ENCODE measurements around the gene TP63. TPM values are rescaled to one million over a fixed set of nuclear protein-coding genes. Genes with fewer than 3 reads are reported as not detected.

The TP63 gene
- total RNA-seq, 1 donor from 2014 or later: 144 TPM

- no peak overlapping the region for H3K27ac ChIP-seq
Measured at GRCh38 chr3:189927975-189928895, 297.0 kb downstream of the TP63 start.

GRCh38 chr3:189936201-189936945, 305.2 kb downstream of the TP63 start:
- peak overlapping the region; percentile 27 for H3K27ac ChIP-seq

More at GRCh38 chr3:189927975-189928895, 297.0 kb downstream of the TP63 start:
- Histone ChIP-seq H3K9me3 (no peaks in the 10 kb centered on the region), H3K4me3 (no peak overlapping the region), H3K27me3 (no peaks in the 10 kb centered on the region), H3K36me3 (no peaks in the 10 kb centered on the region), H3K4me1 (no peaks in the 10 kb centered on the region)
- no peak for DNase-seq (ENCODE audit: extremely low spot score in 2 of 2)
- TF ChIP-seq POLR2AphosphoS5 (IDR thresholded peaks at IDR 0.05; ENCODE audit: insufficient read depth in 1 of 2, low read depth in 1 of 2) (peak in 1 of 2 donors; percentile 75), POLR2A (IDR thresholded peaks at IDR 0.05) (no peak)
- intact Hi-C loops (cut with DNase I): no loop called here

GRCh38 chr3:189937302-189938127, 306.3 kb downstream of the TP63 start:
- no peaks in the 10 kb centered on the region for H3K27me3 ChIP-seq
- no peaks in the 10 kb centered on the region for H3K9me3 ChIP-seq
- DNase-seq (ENCODE audit: extremely low spot score in 2 of 2): no peak
- no peak overlapping the region for H3K27ac ChIP-seq
- no peaks in the 10 kb centered on the region for H3K36me3 ChIP-seq
- H3K4me1 ChIP-seq: no peaks in the 10 kb centered on the region
- intact Hi-C loops (cut with DNase I): no loop called here
- TF ChIP-seq POLR2AphosphoS5 (IDR thresholded peaks at IDR 0.05; ENCODE audit: insufficient read depth in 1 of 2, low read depth in 1 of 2): no peak
- no peak overlapping the region for H3K4me3 ChIP-seq

More at GRCh38 chr3:189936201-189936945, 305.2 kb downstream of the TP63 start:
- Histone ChIP-seq H3K36me3 (no peaks in the 10 kb centered on the region), H3K4me3 (no peak overlapping the region), H3K27me3 (no peaks in the 10 kb centered on the region), H3K9me3 (no peaks in the 10 kb centered on the region), H3K4me1 (no peaks in the 10 kb centered on the region)
- DNase-seq (ENCODE audit: extremely low spot score in 2 of 2): no peak
- TF ChIP-seq POLR2AphosphoS5 (IDR thresholded peaks at IDR 0.05; ENCODE audit: insufficient read depth in 1 of 2, low read depth in 1 of 2) (no peak), POLR2A (IDR thresholded peaks at IDR 0.05) (no peak), CTCF (IDR thresholded peaks at IDR 0.05) (no peak)
- intact Hi-C loops (cut with DNase I): no loop called here

GRCh38 chr3:189941125-189941524, 309.9 kb downstream of the TP63 start:
- DNase-seq (ENCODE audit: extremely low spot score in 2 of 2): no peak
- Histone ChIP-seq H3K4me3 (no peak overlapping the region), H3K27me3 (no peaks in the 10 kb centered on the region), H3K9me3 (no peaks in the 10 kb centered on the region), H3K27ac (no peak overlapping the region), H3K36me3 (no peaks in the 10 kb centered on the region), H3K4me1 (no peaks in the 10 kb centered on the region)
- intact Hi-C loops (cut with DNase I): no loop called here
- no peak for TF ChIP-seq CTCF (IDR thresholded peaks at IDR 0.05)
- TF ChIP-seq POLR2A (IDR thresholded peaks at IDR 0.05): no peak
- no peak for TF ChIP-seq POLR2AphosphoS5 (IDR thresholded peaks at IDR 0.05; ENCODE audit: insufficient read depth in 1 of 2, low read depth in 1 of 2)

- Histone ChIP-seq H3K9me3 (no peaks in the 10 kb centered on the region), H3K4me3 (no peak overlapping the region), H3K4me1 (no peaks in the 10 kb centered on the region), H3K27me3 (no peaks in the 10 kb centered on the region), H3K27ac (no peak overlapping the region), H3K36me3 (no peaks in the 10 kb centered on the region)
- no peak for DNase-seq (ENCODE audit: extremely low spot score in 2 of 2)
- no peak for TF ChIP-seq POLR2AphosphoS5 (IDR thresholded peaks at IDR 0.05; ENCODE audit: insufficient read depth in 1 of 2, low read depth in 1 of 2)
- intact Hi-C loops (cut with DNase I): no loop called here
Measured at GRCh38 chr3:189941679-189942078, 310.5 kb downstream of the TP63 start.

- H3K9me3 ChIP-seq: no peaks in the 10 kb centered on the region
- H3K4me3 ChIP-seq: no peak overlapping the region
- no peaks in the 10 kb centered on the region for H3K27me3 ChIP-seq
- TF ChIP-seq POLR2AphosphoS5 (IDR thresholded peaks at IDR 0.05; ENCODE audit: insufficient read depth in 1 of 2, low read depth in 1 of 2) (no peak), POLR2A (IDR thresholded peaks at IDR 0.05) (no peak), CTCF (IDR thresholded peaks at IDR 0.05) (no peak)
- peak overlapping the region; percentile 34 for H3K27ac ChIP-seq
- H3K4me1 ChIP-seq: no peaks in the 10 kb centered on the region
- no peaks in the 10 kb centered on the region for H3K36me3 ChIP-seq
- intact Hi-C loops (cut with DNase I): no loop called here
- DNase-seq (ENCODE audit: extremely low spot score in 2 of 2): no peak
Measured at GRCh38 chr3:189942948-189943347, 311.8 kb downstream of the TP63 start.
